NT2/D1 (cell line): Measurements from ENCODE around the gene UMAD1.
A peak's percentile ranks its signal among the peaks of the same experiment; 100 is the strongest.

Experiments used
- DNase-seq: peaks from one replicate; pipeline ENCODE4 v3.0.0-alpha.2; 2011; ENCODE audit warnings: low read depth, low spot score
- H3K27me3 ChIP-seq: 2 replicates; pipeline ENCODE4 v1.6.0; 2011; ENCODE audit warnings: mild to moderate bottlenecking; ENCODE audit not compliant: insufficient read length, insufficient read depth
- H3K36me3 ChIP-seq: 2 replicates; pipeline ENCODE4 v1.6.1; 2011; ENCODE audit warnings: mild to moderate bottlenecking, low read length, mixed read lengths; ENCODE audit not compliant: insufficient read depth, insufficient read length
- H3K4me1 ChIP-seq: 2 replicates; pipeline ENCODE4 v1.5.1; 2011; ENCODE audit not compliant: insufficient read depth, insufficient read length
- H3K4me3 ChIP-seq: 2 replicates; pipeline ENCODE4 v1.5.1; 2011; ENCODE audit warnings: low read depth; ENCODE audit not compliant: insufficient read length
- H3K9ac ChIP-seq: 2 replicates; pipeline ENCODE4 v1.6.0; 2011; ENCODE audit warnings: low read depth; ENCODE audit not compliant: insufficient read length
- H3K9me3 ChIP-seq: 2 replicates; pipeline ENCODE4 v1.5.1; 2011; ENCODE audit warnings: mild to moderate bottlenecking, low read length; ENCODE audit not compliant: insufficient read depth
- SUZ12 ChIP-seq: IDR thresholded peaks from 2 replicates; pipeline ENCODE4 v1.6.1; 2011; ENCODE audit not compliant: insufficient read length, insufficient read depth; ENCODE audit errors: extremely low read depth
- YY1 ChIP-seq: IDR thresholded peaks from 2 replicates; pipeline ENCODE4 v1.6.1; 2011; ENCODE audit not compliant: insufficient read length, insufficient read depth
- ZNF274 ChIP-seq: IDR thresholded peaks from 2 replicates; pipeline ENCODE4 v1.6.1; 2011; ENCODE audit warnings: mild to moderate bottlenecking, low read depth, low read length

The UMAD1 gene

DNA sequence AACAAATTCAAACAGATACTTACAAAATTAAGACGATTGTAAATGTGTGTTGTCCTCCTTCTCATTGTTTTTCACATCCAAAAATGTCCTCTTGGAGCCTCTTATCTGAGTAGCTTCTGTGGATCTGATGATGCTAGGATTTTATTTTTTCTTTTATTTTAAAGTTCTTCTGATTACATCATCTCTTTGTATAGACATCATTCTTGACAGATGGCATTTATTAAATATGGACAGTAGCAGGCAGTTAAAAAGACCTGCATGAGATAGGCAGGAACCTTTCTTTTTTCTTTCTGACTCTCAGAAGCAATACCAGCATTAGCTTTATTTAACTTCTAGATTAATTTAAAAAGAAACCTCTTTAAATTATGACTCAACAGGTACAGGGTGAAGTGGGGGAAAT is 77.9 kb downstream of the UMAD1 start, which contains the start of gene RPA3:
Gene RPA3, minus strand, starts transcription at position 116 of the 400 bp plus-strand sequence. CDS start 78,189 bp downstream, outside the sequence.
- Histone ChIP-seq H3K4me3 (no peak within 1 kb of the TSS), H3K9ac (no peak within 1 kb of the TSS), H3K9me3 (no peaks in the 10 kb centered on the region), H3K36me3 (peaks cover 3% of the 10 kb centered on the region), H3K4me1 (no peaks in the 10 kb centered on the region), H3K27me3 (no peaks in the 10 kb centered on the region)
- TF ChIP-seq SUZ12 (no peak), YY1 (no peak), ZNF274 (no peak)
- DNase-seq, result no peak

GRCh38 chr7:7719236-7719635 is 78.7 kb downstream of the UMAD1 start:
- H3K36me3 ChIP-seq, result peaks cover 3% of the 10 kb centered on the region
- H3K4me3 ChIP-seq, result no peak overlapping the region
- TF ChIP-seq SUZ12, result no peak
- TF ChIP-seq ZNF274, result no peak
- no peak for TF ChIP-seq YY1
- no peaks in the 10 kb centered on the region for H3K4me1 ChIP-seq
- no peak overlapping the region for H3K9ac ChIP-seq
- H3K27me3 ChIP-seq, result no peaks in the 10 kb centered on the region
- no peaks in the 10 kb centered on the region for H3K9me3 ChIP-seq
- no peak for DNase-seq

GRCh38 chr7:7720193-7720592 is 79.6 kb downstream of the UMAD1 start:
- TF ChIP-seq YY1 (no peak), ZNF274 (no peak)
- Histone ChIP-seq H3K9ac (no peak overlapping the region), H3K27me3 (no peaks in the 10 kb centered on the region), H3K9me3 (no peaks in the 10 kb centered on the region), H3K4me3 (no peak overlapping the region), H3K36me3 (peaks cover 3% of the 10 kb centered on the region), H3K4me1 (no peaks in the 10 kb centered on the region)
- no peak for DNase-seq

- Histone ChIP-seq H3K4me1 (no peaks in the 10 kb centered on the region), H3K4me3 (no peak overlapping the region), H3K9me3 (no peaks in the 10 kb centered on the region), H3K36me3 (peaks cover 3% of the 10 kb centered on the region), H3K9ac (no peak overlapping the region), H3K27me3 (no peaks in the 10 kb centered on the region)
- TF ChIP-seq SUZ12, result no peak
- no peak for TF ChIP-seq ZNF274
- TF ChIP-seq YY1, result no peak
- no peak for DNase-seq
Observed at GRCh38 chr7:7720750-7721621, 80.4 kb downstream of the UMAD1 start.

- no peak for DNase-seq
- H3K27me3 ChIP-seq, result no peaks in the 10 kb centered on the region
- H3K4me1 ChIP-seq, result no peaks in the 10 kb centered on the region
- no peaks in the 10 kb centered on the region for H3K36me3 ChIP-seq
- no peak overlapping the region for H3K9ac ChIP-seq
- TF ChIP-seq ZNF274, result no peak
- H3K4me3 ChIP-seq, result no peak overlapping the region
- no peaks in the 10 kb centered on the region for H3K9me3 ChIP-seq
Observed at GRCh38 chr7:7731732-7732131, 91.2 kb downstream of the UMAD1 start.

DNA sequence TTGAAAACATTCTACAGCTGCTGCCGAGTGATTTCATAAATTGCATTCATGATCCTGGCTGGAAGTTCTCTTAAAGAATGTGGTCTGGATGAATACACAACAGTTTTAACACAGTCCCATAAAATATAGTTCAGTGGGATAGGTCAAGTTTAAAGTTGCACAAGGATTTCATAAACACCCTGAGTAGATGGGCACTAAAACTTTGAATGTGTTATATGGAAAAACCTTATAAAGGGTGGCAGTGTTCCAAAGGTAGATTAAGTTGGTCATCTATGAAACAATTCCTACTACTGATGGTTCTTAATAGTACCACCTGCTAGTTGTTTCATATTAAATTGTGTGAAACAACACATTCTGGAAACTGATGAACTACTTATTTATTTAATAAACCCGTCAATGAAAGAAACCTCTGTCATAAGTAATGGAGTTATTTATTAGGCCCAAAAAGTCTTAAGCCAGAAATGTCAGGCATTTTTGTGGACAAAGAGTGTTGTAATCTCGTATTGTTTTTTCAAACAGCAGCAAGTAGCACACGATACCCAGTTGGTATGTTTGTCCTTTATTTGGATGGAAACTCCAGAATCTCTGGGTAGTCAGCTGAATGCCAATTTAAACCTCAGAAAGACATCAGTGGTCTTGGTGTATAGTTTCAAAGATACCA is 92.2 kb downstream of the UMAD1 start:
- no peak overlapping the region for H3K9ac ChIP-seq
- TF ChIP-seq YY1 (no peak), SUZ12 (no peak), ZNF274 (no peak)
- H3K4me3 ChIP-seq, result no peak overlapping the region
- no peaks in the 10 kb centered on the region for H3K36me3 ChIP-seq
- H3K4me1 ChIP-seq, result no peaks in the 10 kb centered on the region
- no peaks in the 10 kb centered on the region for H3K27me3 ChIP-seq
- no peaks in the 10 kb centered on the region for H3K9me3 ChIP-seq
- DNase-seq, result no peak

- DNase-seq, result peak; percentile 50
- TF ChIP-seq SUZ12 (no peak), ZNF274 (no peak), YY1 (no peak)
- Histone ChIP-seq H3K4me3 (no peak overlapping the region), H3K27me3 (no peaks in the 10 kb centered on the region), H3K4me1 (no peaks in the 10 kb centered on the region), H3K36me3 (no peaks in the 10 kb centered on the region), H3K9me3 (no peaks in the 10 kb centered on the region), H3K9ac (no peak overlapping the region)
Observed at GRCh38 chr7:7736671-7737070, 96.1 kb downstream of the UMAD1 start.
